OCI-LY7 (cell line): ENCODE data around the gene COL4A4. TPM values are rescaled to one million over a fixed set of nuclear protein-coding genes. Genes with fewer than 3 reads are reported as not detected.

ENCODE experiments used
- BruUV-seq: library from RNA; stranded (reverse); fragments of 400-500 nt; replicated peaks from 2 replicates; lab custom pipeline; 2021; lab: Mats Ljungman, UMichigan
- CTCF ChIA-PET: fragments of 300-600 bp; sonication (Branson Sonifier 250); formaldehyde crosslinking; loops from one replicate; lab custom pipeline; 2022; ENCODE audit warnings: antibody characterized with exemption; ENCODE audit not compliant: unreplicated experiment; lab: Charles Lee
- POLR2A ChIA-PET: fragments of 300-600 bp; sonication (Branson Sonifier 250); formaldehyde crosslinking; loops from one replicate; lab custom pipeline; 2022; ENCODE audit warnings: antibody characterized with exemption; lab: Charles Lee
- DNase-seq: peaks from one replicate; pipeline ENCODE4 v3.0.0-alpha.2; 2015; ENCODE audit warnings: low spot score
- H2AFZ ChIP-seq: fragments of 200-600 bp; sonication (generic), shearing (Covaris generic); 2 replicates; pipeline ENCODE4 v1.6.1; 2014; ENCODE audit warnings: mild to moderate bottlenecking, antibody characterized with exemption, low read length, moderate library complexity
- H3K27ac ChIP-seq: fragments of 200-600 bp; sonication (generic); 2 replicates; pipeline ENCODE4 v1.5.1; 2014; ENCODE audit warnings: mixed run types, low read depth, mild to moderate bottlenecking, moderate library complexity, low read length, inconsistent platforms; ENCODE audit not compliant: poor library complexity, severe bottlenecking
- H3K36me3 ChIP-seq: fragments of 200-600 bp; sonication (generic); 2 replicates; pipeline ENCODE4 v1.6.1; 2014; ENCODE audit warnings: mild to moderate bottlenecking, antibody characterized with exemption, low read length, moderate library complexity, mixed read lengths; ENCODE audit not compliant: insufficient read depth
- H3K4me1 ChIP-seq: fragments of 200-600 bp; sonication (generic); 2 replicates; pipeline ENCODE4 v1.5.1; 2014; ENCODE audit warnings: mild to moderate bottlenecking, low read length; ENCODE audit not compliant: insufficient read depth, poor library complexity, severe bottlenecking
- H3K4me2 ChIP-seq: fragments of 200-600 bp; sonication (generic); 2 replicates; pipeline ENCODE4 v1.6.1; 2014; ENCODE audit warnings: mild to moderate bottlenecking, low read length
- H3K4me3 ChIP-seq: fragments of 200-600 bp; sonication (generic); 2 replicates; pipeline ENCODE4 v1.5.1; 2014; ENCODE audit warnings: mild to moderate bottlenecking, low read depth, low read length; ENCODE audit not compliant: poor library complexity, severe bottlenecking
- H3K79me2 ChIP-seq: fragments of 200-600 bp; sonication (generic); 2 replicates; pipeline ENCODE4 v1.6.1; 2016; ENCODE audit warnings: low read depth, mild to moderate bottlenecking, low read length, moderate library complexity, mixed read lengths; ENCODE audit not compliant: insufficient read depth
- H3K9me2 ChIP-seq: fragments of 200-600 bp; sonication (generic); 2 replicates; pipeline ENCODE4 v1.6.1; 2016; ENCODE audit warnings: mild to moderate bottlenecking, low read length, mixed read lengths; ENCODE audit not compliant: insufficient read depth
- H3K9me3 ChIP-seq: fragments of 200-600 bp; sonication (generic); 2 replicates; pipeline ENCODE4 v1.6.1; 2014; ENCODE audit warnings: mild to moderate bottlenecking, mixed run types, low read length, mixed read lengths
- H4K20me1 ChIP-seq: fragments of 200-600 bp; sonication (generic); 2 replicates; pipeline ENCODE4 v1.6.1; 2014; ENCODE audit warnings: mild to moderate bottlenecking, antibody characterized with exemption, low read length, moderate library complexity, mixed read lengths; ENCODE audit not compliant: insufficient read depth
- EZH2phosphoT487 ChIP-seq: fragments of 200-600 bp; sonication (generic); IDR thresholded peaks from 2 replicates; pipeline ENCODE4 v1.6.1; 2018; ENCODE audit warnings: low read depth, borderline replicate concordance, mild to moderate bottlenecking, mixed run types, antibody characterized with exemption, low read length, moderate library complexity, mixed read lengths
- intact Hi-C: fragments of 100-400 bp; cut with micrococcal nuclease; formaldehyde crosslinking; loops from one replicate; pipeline ENCODE4 v1.10.0; 2022; ENCODE audit not compliant: unreplicated experiment
- total RNA-seq, 2 experiments: library from RNA; depleted of rRNA in 1 of 2; stranded (reverse); fragments of >200 nt in 1 of 2; shearing (Covaris generic) in 1 of 2; gene quantifications; 2 replicates each; pipeline ENCODE4 v1.2.3, GENCODE V29; 2014 to 2022
- TF ChIP-seq, protein P1 (sequence below): fragments of 200-600 bp; sonication (generic); conservative IDR thresholded peaks from 2 replicates; pipeline ENCODE4 v1.5.1; 2014; ENCODE audit warnings: mild to moderate bottlenecking, antibody characterized with exemption, low read length, moderate library complexity, mixed read lengths

Gene COL4A4
- total RNA-seq, 2 experiments from 2014 or later: 0.16 to 7.0 TPM

DNA sequence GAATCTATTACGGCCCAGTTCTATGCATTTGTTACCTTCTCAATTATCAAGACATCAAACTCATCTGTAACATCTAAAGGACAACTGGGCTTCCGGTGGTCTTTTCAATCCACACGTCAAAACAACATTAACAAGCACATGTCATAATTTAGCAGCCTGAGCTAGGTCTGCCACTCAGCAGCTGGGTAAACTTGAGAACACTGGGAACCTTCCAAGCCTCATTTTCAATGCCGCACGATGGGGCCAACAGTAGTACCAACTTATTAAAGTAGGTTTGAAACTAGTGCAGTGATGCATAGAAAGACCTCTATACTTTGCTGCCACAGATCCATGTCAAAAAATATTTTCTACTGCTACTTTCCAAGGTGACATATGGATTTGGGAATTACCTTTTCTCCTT lies 60.4 kb downstream of the COL4A4 start:
- no peak for TF ChIP-seq EZH2phosphoT487
- TF ChIP-seq, protein P1, sequence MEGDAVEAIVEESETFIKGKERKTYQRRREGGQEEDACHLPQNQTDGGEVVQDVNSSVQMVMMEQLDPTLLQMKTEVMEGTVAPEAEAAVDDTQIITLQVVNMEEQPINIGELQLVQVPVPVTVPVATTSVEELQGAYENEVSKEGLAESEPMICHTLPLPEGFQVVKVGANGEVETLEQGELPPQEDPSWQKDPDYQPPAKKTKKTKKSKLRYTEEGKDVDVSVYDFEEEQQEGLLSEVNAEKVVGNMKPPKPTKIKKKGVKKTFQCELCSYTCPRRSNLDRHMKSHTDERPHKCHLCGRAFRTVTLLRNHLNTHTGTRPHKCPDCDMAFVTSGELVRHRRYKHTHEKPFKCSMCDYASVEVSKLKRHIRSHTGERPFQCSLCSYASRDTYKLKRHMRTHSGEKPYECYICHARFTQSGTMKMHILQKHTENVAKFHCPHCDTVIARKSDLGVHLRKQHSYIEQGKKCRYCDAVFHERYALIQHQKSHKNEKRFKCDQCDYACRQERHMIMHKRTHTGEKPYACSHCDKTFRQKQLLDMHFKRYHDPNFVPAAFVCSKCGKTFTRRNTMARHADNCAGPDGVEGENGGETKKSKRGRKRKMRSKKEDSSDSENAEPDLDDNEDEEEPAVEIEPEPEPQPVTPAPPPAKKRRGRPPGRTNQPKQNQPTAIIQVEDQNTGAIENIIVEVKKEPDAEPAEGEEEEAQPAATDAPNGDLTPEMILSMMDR: no peak
- no peak overlapping the region for H3K27ac ChIP-seq
- no peaks in the 10 kb centered on the region for H3K9me3 ChIP-seq
- BruUV-seq: no TSS peak
- H3K79me2 ChIP-seq: no peaks in the 10 kb centered on the region
- no peaks in the 10 kb centered on the region for H3K9me2 ChIP-seq
- no peak overlapping the region for H3K4me2 ChIP-seq
- no peak for DNase-seq
- ChIA-PET POLR2A (interaction anchor here (1.0 kb wide), 1 partner anchor 901 kb away, joined by 3 read pairs; no protein-coding TSS in a partner anchor), CTCF (no interaction called here)
- no peaks in the 10 kb centered on the region for H3K36me3 ChIP-seq
- no peak overlapping the region for H3K4me3 ChIP-seq
- no peaks in the 10 kb centered on the region for H4K20me1 ChIP-seq
- intact Hi-C loops: loop anchor here (10.0 kb wide), 3 partner anchors 69 to 1219 kb away; no protein-coding TSS in a partner anchor
- H3K4me1 ChIP-seq: no peaks in the 10 kb centered on the region
- H2AFZ ChIP-seq: no peak overlapping the region

DNA sequence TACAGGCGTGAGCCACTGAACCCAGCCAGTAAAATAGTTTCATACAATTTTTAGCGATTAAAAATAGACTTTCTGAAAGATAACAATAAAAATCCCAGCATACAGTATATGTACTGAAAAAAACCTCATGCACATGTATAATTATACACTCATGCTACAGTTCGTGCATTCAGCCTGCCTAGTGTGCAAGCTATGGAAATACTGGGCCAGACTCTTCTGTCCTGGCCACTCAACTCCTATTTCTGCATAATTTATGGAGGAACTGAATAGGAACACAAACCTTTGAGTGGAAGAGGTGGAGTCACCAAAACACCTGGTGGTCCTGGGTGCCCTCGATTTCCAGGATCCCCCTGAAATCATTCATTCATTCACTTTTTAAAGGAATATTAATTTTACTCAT lies 64.7 kb downstream of the COL4A4 start:
- TF ChIP-seq EZH2phosphoT487: no peak
- TF ChIP-seq, protein P1: no peak
- Histone ChIP-seq H3K4me2 (no peak overlapping the region), H3K9me3 (no peaks in the 10 kb centered on the region), H3K27ac (no peak overlapping the region), H3K9me2 (no peaks in the 10 kb centered on the region), H2AFZ (no peak overlapping the region), H4K20me1 (no peaks in the 10 kb centered on the region), H3K36me3 (no peaks in the 10 kb centered on the region), H3K4me1 (no peaks in the 10 kb centered on the region), H3K79me2 (no peaks in the 10 kb centered on the region), H3K4me3 (no peak overlapping the region)
- CTCF ChIA-PET: no interaction called here
- intact Hi-C loops: no loop called here
- BruUV-seq: no TSS peak
- no peak for DNase-seq
- POLR2A ChIA-PET: no interaction called here

DNA sequence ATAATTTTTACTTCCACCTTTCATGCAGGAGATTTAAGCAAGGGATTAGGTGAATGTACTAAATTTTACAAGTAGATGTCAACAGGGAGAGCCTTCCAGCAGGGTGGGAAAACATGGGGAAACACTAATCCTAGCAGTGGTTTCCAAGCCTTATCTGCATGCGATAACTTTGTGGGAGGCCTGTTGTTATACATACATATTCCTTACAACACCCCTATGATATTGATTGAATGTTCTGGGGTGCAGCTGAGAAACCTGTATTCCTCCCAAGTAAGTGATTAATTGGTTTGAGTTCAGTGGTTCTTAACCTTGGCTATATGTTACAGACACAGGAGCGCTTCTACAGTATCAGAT lies 65.9 kb downstream of the COL4A4 start:
- no peak for DNase-seq
- Histone ChIP-seq H2AFZ (no peak overlapping the region), H3K4me1 (no peaks in the 10 kb centered on the region), H3K36me3 (no peaks in the 10 kb centered on the region), H4K20me1 (no peaks in the 10 kb centered on the region), H3K79me2 (no peaks in the 10 kb centered on the region), H3K9me2 (no peaks in the 10 kb centered on the region), H3K9me3 (no peaks in the 10 kb centered on the region), H3K4me2 (no peak overlapping the region), H3K4me3 (no peak overlapping the region), H3K27ac (no peak overlapping the region)
- BruUV-seq: no TSS peak
- ChIA-PET POLR2A (no interaction called here), CTCF (no interaction called here)
- intact Hi-C loops: no loop called here
- TF ChIP-seq, protein P1: no peak
- no peak for TF ChIP-seq EZH2phosphoT487
